Esophagus muscularis mucosa (tissue), 4 donors: Measurements from ENCODE around the gene MRPL23.

ENCODE experiments used
- CTCF ChIP-seq, 3 experiments: fragments of 200-600 bp in 2 of 3; fragments of 450-650 bp in 1 of 3; sonication (generic) in 2 of 3; IDR thresholded peaks; one replicate each; pipeline ENCODE4 v1.5.1; 2017 to 2019; ENCODE audit warnings: antibody characterized with exemption in 3 of 3, mild to moderate bottlenecking in 2 of 3, moderate library complexity in 1 of 3
- EP300 ChIP-seq: sonication (generic); formaldehyde crosslinking; IDR thresholded peaks from one replicate; pipeline ENCODE4 v1.6.1; 2017; ENCODE audit warnings: antibody characterized with exemption
- POLR2A ChIP-seq: fragments of 450-650 bp; IDR thresholded peaks from one replicate; pipeline ENCODE4 v1.6.1; 2017; ENCODE audit warnings: antibody characterized with exemption, moderate library complexity, mild to moderate bottlenecking, low read depth
- POLR2AphosphoS5 ChIP-seq, 2 donors: sonication (generic); formaldehyde crosslinking; IDR thresholded peaks; one replicate each; pipeline ENCODE4 v1.6.1; 2017; ENCODE audit warnings: antibody characterized with exemption in 2 of 2

GRCh38 chr11:1934335-1935155 is 12.6 kb upstream of the MRPL23 start:
- TF ChIP-seq CTCF (IDR thresholded peaks at IDR 0.05) (no peak), POLR2A (no peak), POLR2AphosphoS5 (IDR thresholded peaks at IDR 0.05) (no peak), EP300 (no peak)
